IPS DF 4.7 (cell line): Measurements from ENCODE around the gene PIGQ.

ENCODE experiments used
- DNase-seq: peaks from one replicate; pipeline ENCODE4 v3.0.0-alpha.2; 2013; ENCODE audit warnings: low spot score; ENCODE audit errors: extremely low read depth

The PIGQ gene

DNA sequence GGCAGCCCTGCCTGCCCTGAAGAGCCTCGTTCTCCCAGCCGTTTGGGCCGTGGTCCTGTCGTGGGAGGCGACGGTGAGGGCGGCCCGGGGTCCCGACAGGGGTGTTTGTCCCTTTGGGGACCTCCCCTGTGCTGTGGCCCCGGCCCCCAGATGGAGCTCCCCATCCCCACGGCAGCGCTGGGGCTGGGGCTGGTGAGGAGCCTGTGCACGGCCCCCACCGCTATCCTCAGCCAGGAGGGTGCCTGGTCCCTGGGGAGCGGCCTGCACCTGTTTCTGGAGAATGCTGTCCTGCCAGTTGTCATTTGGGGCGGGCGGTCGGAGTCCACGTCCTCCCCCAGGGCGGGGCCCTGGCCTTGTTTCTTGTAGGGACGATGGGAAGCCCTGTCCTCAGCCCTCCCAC, 35.6 kb upstream of the PIGQ start:
- DNase-seq, result no peak

DNA sequence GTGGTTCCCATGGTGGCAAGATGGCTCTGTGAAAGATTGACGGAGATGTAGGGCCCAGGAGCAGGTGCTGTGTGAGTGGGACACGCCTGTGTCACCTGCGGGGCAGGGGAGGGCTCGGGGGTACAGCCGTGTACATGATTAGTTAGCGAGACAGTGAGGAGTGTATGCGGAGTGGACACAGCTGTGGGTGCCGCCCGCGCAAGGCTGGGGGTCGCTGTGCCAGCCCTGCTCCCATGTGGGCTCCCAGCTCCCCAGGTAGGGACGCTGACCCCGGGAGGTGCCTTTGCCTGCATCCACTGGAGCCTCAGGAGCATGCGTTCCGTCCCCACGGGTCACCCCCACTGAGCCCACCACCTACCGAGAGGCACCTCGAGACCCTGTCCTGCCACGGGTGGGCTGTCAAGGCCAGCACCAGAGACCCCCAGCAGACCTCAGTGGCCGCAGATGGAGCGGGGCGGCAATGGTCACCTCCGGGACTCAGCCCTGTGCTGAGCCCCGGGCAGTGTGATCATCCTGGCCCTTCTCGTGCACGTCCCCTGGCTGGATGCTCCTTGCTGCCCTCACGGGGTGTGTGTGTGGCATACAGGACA, 34.8 kb upstream of the PIGQ start:
- no peak for DNase-seq

DNA sequence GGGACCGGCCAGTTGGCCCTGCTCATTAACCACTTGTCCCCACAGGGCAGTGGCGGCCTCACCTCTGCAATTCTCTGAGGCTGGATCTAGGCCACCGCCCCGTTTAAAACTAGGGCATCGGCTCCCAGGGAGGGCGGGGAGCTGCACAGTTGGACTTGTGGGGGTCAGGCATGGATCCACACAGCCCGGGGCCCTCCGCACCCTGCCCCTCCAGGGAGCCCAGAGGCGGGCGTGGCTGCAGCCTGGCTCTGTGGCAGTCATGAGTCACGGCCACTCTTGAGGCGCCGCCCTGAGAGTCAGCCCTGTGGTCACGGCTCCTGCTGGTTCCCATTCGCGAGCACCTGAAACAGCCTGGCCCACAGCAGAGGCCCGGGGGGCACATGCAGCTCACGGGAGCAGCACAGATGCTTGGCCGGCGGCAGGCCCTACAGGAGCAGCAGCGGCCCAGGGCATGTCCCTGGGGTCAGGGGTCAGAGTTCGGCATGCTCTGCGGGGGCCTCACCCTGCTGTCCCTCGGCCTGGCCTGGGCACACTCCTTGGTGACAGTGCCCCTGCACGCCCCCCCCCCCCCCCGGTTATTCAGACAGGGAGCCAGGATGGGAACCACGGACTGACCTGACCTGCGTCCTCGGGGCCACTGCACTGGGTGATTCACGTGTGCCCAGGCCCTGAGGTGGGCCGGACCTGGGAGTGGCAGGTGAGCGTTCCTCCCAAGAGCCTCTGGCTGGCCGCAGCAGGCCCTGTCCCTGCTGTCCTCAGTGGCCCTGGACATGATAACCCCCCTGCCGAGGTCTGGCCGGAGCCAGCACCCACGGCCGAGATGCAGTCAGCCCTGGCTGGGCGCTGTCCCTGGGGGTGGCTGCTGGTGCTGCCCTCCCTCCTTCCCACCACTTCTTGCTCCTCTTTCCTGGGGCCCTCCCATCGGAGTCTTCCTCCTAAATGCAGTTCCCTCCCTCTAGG, 34.0 kb upstream of the PIGQ start:
- no peak for DNase-seq

DNA sequence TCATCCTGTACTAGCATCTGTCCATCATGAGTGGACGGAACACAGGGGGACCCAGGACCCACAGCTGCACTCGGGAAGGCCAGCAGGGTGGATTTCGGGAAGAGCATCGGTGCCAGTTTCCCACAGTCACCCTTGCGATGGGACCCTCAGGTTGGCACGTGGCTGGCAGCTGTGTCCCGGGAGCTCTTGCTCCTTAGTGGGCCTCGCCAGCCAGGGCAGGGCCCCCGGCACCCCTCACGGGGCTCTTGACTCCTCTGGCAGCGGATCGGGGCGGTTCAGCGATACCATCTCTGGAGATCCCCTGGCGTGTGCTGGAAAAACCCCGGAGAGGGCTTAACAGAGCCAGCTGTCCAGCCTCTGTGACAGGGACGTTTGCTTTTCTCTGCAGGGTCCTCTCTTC, 33.0 kb upstream of the PIGQ start:
- DNase-seq, result no peak

DNA sequence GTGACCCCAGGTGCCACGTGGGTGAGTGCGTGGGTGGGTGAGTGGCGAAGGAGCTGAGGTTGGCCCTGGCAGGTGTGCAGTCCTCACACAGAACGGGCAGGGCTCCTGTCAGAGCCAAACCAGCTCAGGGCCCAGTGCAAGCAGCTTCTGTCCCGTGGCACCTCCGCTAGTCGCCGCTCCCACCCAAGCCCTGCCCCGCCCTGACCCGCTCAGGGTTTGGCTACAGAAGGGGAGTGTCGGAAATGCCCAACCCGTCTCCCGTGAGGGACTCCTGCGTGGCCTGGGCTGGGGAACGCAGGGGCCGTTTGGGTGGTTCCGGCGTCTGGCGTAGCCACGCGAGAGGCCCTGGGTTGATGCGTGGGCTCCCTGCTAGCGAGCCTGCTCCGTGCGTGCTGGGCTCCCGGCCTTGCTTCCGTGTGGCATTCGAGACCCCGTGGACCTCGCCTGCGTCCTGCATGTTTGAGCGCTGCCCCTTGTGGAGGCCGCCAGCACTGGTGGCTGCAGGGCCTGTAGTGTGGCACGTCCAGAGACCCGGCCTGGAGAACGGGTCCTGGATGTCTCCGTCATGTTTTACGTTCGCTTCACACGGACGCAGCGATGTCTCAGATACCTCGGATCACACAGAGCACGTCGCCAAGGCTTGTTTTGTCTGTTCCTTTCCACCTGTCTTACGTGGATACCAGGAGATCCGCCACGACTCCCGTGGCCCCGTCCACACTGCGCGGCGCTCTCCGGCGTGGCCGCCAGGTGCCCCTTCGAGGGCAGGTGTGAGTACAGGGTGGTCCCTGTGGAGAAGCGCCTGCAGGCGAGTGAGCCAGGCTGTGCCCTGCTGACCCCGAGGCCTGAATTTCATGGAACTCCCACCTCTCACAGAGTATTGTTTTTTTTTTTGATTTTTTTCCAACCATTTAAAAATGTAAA, 32.1 kb upstream of the PIGQ start:
- DNase-seq, result no peak

DNA sequence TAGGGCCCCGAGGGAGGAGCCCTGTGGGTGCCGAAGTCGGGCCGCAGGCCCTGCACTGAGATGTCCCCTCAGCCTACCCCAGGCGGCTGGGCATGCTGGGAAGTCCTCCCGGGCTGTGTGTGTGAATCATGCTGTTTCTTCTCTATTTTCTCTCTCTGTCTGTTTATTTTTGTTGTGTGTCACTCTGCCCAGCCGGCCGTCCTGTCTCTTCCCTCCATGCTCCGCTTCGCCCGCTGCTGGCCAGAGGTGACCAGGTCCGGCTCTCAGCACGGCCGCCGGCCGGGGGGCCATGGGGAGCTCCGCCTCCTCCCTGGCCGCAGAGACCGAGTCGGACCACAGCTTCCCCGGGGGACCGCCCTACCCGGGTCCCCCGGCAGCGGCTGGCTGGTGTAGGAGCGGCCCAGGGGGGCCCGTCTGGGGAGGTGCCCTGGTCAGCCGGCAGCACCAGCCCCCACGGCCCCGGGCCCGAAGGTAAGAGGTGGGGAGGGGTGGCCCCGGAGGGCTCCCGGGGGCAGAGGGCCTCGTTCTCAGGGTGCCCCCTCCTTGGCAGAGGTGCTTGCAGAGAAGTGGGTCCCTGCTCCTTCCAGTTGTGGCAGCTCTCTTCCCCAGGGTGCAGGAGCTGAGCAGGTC, 29.8 kb upstream of the PIGQ start:
- no peak for DNase-seq

DNA sequence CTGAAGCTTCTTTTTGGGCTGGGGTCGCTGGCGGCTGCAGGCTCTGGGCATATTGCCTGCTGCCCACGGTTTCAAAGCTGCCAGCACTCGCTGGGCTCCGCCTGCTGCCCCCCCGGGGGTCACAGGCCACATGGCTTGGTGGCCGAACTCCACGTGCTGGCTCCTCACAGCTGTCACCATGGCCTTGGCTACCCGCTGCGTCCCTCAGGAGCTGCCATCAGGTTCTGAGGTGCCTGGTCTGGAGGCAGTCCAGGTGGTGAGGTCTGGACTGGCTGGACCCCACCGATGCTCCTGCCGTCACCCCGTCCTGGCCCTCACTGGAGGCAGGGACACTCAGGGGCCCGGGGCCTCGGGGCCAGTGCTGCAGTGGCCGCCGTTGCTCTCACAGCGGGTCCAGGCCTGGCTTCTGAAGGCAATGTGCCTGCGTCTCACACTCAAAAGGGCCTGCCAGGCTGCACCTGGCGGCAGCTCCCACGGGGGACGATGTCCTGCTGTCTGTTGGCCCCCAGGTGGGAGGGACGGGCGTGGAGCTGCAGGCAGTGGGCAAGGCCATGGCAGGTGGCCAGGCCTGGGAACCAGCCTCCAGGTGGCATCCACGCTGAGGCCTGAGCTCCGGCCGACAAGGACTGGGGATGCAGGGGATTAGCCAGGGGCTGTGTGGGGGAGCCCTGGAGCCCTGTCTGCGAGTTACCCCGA, 29.0 kb upstream of the PIGQ start:
- no peak for DNase-seq

DNA sequence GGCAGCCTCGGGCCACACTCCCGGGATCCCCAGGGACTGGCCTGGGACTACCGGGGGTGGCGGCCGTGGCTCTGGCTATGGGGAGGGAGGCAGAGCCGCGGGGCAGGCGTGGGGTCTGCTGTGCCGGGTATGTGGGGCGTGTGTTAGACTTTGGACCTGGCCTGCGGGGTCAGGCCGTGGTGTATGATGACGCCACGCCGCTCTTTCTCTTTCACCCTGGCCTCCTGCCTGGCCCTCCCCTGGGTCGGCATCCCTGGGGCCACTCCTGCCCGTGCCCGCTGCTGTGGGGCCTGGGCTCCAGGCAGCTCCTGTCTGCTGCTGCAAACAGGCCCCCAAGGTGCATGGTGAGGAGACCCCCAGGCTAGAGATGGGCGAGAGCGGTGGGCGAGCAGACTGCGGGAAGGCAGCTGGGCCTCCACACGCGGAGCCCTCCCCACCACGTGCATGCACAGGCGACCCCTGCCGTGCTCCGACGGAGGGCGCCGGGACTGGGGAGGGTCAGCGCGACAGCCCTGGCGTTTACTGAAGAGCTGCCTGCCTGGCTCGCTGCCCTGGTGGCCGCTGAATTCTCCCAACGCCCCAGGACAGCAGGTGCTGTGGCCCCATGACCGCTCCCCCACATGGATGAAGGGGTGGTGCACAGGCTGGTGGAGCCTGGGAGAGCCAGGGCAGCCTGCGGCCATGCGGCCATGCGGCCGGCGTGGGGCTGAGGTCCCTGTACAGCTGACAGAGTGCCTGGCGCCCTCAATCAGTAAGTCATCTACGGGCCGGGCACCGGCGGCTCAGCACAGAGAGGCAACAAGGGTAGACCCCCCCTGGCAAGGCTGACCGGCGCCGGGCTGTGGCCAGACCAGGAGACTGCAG, 26.2 kb upstream of the PIGQ start:
- DNase-seq, result no peak

DNA sequence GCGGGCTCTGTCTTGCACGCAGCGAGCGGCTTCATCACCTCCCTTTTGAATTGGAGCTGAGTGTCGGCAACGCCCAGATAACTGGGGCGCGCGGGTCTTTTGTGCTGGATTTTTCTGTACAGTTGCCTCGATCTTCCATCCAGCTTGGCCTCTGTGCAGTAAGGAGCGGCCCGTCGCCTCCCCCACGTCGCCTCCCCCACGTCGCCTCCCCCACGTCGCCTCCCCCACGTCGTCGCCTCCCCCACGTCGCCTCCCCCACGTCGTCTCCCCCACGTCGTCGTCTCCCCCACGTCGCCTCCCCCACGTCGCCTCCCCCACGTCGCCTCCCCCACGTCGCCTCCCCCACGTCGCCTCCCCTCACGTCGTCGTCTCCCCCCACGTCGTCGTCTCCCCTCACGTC, 25.3 kb upstream of the PIGQ start:
- no peak for DNase-seq

DNA sequence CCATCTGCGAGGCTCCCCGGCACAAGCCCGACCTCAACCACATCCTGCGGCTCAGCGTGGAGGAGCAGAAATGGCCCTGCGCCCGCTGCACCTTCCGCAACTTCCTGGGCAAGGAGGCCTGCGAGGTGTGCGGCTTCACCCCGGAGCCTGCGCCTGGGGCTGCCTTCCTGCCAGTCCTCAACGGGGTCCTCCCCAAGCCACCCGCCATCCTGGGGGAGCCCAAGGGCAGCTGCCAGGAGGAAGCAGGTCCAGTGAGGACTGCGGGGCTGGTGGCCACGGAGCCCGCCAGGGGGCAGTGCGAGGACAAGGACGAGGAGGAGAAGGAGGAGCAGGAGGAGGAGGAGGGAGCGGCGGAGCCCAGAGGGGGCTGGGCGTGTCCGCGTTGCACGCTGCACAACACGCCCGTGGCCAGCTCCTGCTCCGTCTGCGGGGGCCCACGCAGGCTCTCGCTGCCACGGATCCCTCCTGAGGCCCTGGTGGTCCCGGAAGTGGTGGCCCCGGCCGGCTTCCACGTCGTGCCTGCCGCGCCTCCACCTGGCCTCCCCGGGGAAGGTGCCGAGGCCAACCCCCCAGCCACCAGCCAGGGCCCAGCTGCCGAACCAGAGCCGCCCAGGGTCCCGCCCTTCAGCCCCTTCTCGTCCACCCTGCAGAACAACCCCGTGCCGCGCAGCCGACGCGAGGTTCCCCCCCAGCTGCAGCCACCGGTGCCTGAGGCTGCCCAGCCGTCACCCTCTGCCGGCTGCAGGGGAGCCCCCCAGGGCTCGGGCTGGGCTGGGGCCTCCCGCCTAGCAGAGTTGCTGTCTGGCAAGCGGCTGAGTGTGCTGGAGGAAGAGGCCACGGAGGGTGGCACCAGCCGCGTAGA, 22.6 kb upstream of the PIGQ start:
- no peak for DNase-seq

DNA sequence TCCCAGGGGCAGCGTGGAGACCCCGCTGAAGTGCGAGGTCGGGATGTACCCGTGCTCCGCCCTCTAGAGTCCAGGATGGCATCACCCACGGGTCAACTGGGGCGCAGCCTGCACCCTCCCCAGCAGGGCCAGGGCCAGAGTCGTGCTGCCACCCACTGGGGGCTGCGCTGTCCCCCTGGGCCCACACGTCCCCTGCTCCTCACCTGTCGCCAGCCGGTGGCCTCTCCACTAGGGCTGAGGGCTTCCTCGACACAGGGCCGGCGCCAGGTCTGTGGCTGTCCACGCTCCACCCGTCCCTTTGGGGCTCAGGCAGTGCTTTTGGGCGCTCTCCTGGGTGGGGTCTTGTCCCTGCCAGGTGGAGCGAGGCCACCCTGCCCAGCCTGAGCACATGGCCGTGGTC, 21.2 kb upstream of the PIGQ start:
- DNase-seq, result no peak

DNA sequence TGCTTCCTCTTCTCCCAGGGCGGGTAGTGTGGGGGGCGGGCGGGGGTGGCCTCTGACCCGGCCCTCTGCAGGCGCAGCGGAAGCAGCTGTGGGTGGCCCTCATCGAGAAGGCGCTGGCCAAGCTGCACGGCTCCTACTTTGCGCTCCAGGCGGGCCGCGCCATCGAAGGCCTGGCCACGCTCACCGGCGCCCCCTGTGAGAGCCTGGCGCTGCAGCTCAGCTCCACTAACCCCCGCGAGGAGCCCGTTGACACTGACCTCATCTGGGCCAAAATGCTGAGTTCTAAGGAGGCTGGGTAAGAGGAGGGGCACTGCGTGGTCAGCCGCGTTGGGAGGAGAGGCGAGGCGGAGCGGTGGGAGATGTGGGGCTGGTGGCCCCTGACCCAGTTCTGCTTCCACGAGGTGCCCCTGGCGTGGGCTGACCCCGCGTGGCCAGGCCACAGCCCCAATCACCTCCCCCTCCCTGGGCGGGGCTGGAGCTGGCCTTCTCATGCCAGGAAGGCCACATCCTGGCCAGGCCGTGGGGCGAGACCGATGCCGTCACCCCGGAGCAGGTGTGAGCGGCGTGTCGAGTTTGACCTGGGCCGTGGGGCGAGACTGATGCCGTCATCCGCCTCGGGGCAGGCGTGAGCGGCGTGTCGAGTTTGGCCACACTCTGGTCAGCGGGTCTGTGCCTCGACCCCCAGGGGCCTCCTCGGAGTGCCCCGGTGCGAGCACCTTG, 20.1 kb upstream of the PIGQ start:
- no peak for DNase-seq

DNA sequence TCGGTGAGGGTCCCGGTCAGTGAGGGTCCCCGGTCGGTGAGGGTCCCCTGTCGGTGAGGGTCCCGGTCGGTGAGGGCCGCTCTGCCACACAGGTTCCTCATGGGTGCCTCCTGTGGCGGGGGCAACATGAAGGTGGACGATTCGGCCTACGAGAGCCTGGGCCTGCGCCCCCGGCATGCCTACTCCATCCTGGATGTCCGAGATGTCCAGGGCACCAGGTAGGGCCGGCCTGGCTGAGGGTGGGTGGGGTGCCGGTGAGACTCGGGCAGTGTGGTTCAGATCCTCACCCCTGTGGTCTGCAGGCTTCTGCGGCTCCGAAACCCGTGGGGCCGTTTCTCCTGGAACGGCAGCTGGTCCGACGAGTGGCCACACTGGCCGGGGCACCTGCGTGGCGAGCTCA, 18.6 kb upstream of the PIGQ start:
- DNase-seq, result no peak

DNA sequence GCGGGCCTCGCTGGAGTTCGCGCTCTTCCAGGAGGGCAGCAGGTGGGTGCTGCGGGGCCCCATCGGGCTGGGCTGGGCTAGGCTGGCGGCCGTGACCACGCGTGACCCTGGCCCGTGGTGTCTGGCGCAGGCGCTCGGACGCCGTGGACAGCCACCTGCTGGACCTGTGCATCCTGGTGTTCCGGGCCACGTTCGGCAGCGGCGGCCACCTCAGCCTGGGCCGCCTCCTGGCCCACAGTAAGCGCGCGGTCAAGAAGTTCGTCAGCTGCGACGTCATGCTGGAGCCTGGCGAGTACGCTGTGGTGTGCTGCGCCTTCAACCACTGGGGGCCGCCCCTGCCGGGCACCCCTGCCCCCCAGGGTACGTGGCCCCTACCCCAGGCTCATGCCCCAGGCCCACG, 17.6 kb upstream of the PIGQ start:
- DNase-seq, result no peak

DNA sequence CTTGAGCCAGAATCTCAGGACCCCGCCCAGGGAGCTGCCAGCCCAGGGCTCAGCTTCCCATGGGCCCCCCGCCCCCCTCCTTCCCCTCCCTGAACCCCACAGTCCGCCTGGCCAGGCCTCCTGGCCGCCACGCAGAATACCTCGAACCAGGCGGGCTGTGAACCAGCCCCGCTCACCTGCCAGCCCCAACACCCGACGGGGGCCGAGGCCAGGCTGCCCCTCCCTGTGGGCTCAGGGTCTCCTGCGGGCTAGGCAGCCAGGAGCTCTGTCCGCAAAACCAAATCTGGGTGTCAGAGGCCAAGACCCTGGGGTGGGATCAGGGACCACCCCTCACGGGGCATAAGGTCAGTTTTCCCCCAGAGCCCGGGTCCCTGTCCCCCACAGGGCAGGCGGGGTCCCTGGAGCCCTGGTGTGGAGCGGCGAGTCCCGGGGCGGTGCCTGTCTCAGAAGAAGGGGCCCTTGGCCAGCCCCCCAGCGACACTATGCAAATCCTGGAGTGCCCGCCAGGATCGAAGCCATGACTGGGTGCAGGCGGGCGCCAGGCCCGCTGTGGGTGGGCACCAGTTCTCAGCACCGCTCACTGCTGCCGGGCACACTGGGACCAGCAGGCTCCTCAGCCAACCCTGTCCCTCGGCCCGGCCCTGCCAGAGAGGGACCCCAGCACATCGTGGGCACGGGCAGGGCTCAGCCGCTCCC, 16.0 kb upstream of the PIGQ start:
- no peak for DNase-seq

DNA sequence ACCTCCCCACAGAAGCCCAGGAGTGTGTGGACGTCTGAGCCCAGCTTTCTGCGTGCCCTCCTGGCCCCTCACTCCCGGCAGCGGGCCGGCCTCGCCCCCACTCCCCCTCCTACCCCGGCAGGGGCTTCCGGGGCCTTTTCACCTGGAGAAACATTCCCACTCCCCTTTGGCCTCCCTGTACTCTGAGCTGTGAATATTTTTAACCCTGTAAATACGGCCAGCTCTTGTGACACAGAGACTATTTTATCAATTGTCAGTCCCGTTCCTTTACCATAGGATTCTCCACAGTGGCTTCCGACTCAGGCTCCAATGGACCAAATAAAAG, 15.5 kb upstream of the PIGQ start:
- no peak for DNase-seq

DNA sequence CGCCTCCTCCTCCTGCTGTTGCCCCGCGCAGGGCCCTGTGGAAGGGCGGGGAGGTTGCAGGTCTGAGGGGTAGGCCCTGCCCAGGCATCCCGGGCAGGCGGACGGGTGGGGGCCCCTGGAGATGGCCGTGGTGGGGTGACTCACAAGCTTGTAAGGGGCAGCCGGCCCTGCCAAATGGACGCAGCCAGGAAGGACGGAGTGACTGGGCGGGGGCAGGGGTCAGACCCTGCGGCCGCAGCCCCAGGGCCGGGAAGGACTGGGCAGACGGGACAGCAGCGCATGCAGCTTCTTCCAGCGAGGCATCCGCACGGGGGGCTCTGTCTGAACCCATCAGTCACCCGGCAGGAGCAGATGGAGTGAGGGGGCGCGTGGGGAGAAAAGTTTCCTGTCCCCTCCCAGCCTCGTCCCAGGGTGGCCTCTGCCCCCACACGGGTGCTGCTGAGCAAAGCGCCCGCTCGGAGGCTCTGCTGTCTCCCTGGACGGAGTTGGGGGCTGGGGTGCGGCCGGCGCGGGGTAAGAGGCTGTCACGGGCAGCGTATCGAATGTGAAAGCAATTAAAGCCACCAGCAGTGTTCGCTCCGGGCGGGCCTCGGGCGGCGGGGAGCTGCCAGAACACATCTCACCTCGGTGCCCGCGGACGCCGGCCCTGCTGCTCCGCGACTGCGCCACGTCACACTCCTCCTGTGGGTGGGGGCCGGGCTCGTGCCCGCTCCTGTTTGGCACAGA, 15.0 kb upstream of the PIGQ start:
- no peak for DNase-seq
